ENCODE results near the gene KCNK16.

- TF ChIP-seq POLR2A (IDR thresholded peaks at IDR 0.05) (no peak), CTCF (IDR thresholded peaks at IDR 0.05) (no peak), POLR2AphosphoS5 (IDR thresholded peaks at IDR 0.05) (no peak)
These were observed 41.1 kb downstream of the KCNK16 start for GRCh38 chr6:39281312-39281980.

Measured in gastroesophageal sphincter (tissue), 3 donors.